Nephron (organoid): ENCODE measurements around the gene MIEN1.

Experiments used
- H3K27ac Mint-ChIP-seq, 3 experiments: 2 replicates each; pipeline ENCODE4 v1.8.0; 2020; ENCODE audit warnings: mixed read lengths in 3 of 3, mild to moderate bottlenecking in 2 of 3, moderate library complexity in 1 of 3
- H3K27me3 Mint-ChIP-seq: 2 replicates; pipeline ENCODE4 v1.8.0; 2021; ENCODE audit warnings: low read depth, mild to moderate bottlenecking, moderate library complexity, mixed read lengths
- H3K36me3 Mint-ChIP-seq: 2 replicates; pipeline ENCODE4 v1.8.0; 2020; ENCODE audit warnings: low read depth, mixed read lengths
- H3K4me1 Mint-ChIP-seq: 2 replicates; pipeline ENCODE4 v1.8.0; 2020; ENCODE audit warnings: mixed read lengths
- H3K4me3 Mint-ChIP-seq, 3 experiments: 2 replicates each; pipeline ENCODE4 v1.8.0; 2020; ENCODE audit warnings: mild to moderate bottlenecking in 3 of 3, mixed read lengths in 3 of 3, moderate library complexity in 2 of 3
- H3K9me3 Mint-ChIP-seq: 2 replicates; pipeline ENCODE4 v1.8.0; 2020; ENCODE audit warnings: mixed read lengths
- TF ChIP-seq, protein P1 (sequence below), 3 experiments: fragments of 200-600 bp; sonication (generic); IDR thresholded peaks; one replicate each; pipeline ENCODE4 v1.5.0; 2021; ENCODE audit warnings: antibody characterized with exemption in 3 of 3; ENCODE audit not compliant: unreplicated experiment in 3 of 3

Gene MIEN1

DNA sequence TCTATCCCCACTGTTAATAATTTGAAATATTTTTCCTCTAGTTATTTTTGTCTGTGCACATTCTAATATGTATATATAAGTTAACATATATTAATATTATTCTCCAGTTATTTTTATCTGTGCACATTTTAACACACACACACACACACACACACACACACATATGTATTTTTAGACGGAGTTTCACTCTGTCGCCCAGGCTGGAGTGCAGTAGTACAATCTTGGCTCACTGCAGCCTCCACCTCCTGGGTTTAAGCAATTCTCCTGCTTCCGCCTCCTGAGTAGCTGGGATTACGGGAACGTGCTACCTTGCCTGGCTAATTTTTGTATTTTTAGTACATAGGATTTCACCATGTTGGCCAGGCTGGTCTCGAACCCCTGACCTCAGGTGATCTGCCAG is 12.7 kb downstream of the MIEN1 start:
- TF ChIP-seq, protein P1, sequence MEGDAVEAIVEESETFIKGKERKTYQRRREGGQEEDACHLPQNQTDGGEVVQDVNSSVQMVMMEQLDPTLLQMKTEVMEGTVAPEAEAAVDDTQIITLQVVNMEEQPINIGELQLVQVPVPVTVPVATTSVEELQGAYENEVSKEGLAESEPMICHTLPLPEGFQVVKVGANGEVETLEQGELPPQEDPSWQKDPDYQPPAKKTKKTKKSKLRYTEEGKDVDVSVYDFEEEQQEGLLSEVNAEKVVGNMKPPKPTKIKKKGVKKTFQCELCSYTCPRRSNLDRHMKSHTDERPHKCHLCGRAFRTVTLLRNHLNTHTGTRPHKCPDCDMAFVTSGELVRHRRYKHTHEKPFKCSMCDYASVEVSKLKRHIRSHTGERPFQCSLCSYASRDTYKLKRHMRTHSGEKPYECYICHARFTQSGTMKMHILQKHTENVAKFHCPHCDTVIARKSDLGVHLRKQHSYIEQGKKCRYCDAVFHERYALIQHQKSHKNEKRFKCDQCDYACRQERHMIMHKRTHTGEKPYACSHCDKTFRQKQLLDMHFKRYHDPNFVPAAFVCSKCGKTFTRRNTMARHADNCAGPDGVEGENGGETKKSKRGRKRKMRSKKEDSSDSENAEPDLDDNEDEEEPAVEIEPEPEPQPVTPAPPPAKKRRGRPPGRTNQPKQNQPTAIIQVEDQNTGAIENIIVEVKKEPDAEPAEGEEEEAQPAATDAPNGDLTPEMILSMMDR (IDR thresholded peaks at IDR 0.05; ENCODE audit: unreplicated experiment in 3 of 3): no peak
- Mint-ChIP-seq H3K4me3 (no peak overlapping the region), H3K36me3 (peaks cover 39% of the 10 kb centered on the region), H3K4me1 (no peaks in the 10 kb centered on the region), H3K27me3 (no peaks in the 10 kb centered on the region), H3K27ac (no peak overlapping the region), H3K9me3 (no peaks in the 10 kb centered on the region)

GRCh38 chr17:39716879-39717536 is 13.3 kb downstream of the MIEN1 start:
- H3K9me3 Mint-ChIP-seq: no peaks in the 10 kb centered on the region
- H3K27ac Mint-ChIP-seq: no peak overlapping the region
- H3K4me3 Mint-ChIP-seq: no peak overlapping the region
- TF ChIP-seq, protein P1 (IDR thresholded peaks at IDR 0.05; ENCODE audit: unreplicated experiment in 3 of 3): no peak
- no peaks in the 10 kb centered on the region for H3K27me3 Mint-ChIP-seq
- no peaks in the 10 kb centered on the region for H3K4me1 Mint-ChIP-seq
- peaks cover 45% of the 10 kb centered on the region for H3K36me3 Mint-ChIP-seq

DNA sequence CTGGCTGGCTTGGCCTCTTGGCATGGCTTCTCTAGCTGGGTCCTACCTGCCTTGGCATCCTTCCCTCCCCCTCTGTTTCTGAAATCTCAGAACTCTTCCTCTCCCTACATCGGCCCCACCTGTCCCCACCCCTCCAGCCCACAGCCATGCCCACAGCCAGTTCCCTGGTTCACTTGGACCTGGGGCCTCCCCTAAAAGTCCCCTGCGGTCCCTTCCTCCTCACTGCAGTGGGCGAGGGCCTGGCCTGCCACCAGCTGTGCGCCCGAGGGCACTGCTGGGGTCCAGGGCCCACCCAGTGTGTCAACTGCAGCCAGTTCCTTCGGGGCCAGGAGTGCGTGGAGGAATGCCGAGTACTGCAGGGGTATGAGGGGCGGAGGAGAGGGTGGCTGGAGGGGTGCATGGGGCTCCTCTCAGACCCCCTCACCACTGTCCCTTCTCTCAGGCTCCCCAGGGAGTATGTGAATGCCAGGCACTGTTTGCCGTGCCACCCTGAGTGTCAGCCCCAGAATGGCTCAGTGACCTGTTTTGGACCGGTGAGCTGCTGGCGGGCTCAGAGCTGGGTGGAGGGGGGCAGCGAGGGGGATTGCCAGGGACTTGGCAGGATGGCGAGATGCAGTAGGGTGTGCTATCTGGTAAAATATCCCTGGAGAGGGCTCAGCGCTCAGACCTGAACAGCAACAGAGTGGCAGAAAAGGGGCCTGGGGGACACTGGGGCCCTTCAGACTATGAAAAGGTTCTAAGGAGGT is 14.1 kb downstream of the MIEN1 start:
- Mint-ChIP-seq H3K9me3 (no peaks in the 10 kb centered on the region), H3K27me3 (no peaks in the 10 kb centered on the region), H3K4me1 (no peaks in the 10 kb centered on the region), H3K36me3 (peaks cover 47% of the 10 kb centered on the region), H3K4me3 (no peak overlapping the region), H3K27ac (no peak overlapping the region)
- TF ChIP-seq, protein P1 (IDR thresholded peaks at IDR 0.05; ENCODE audit: unreplicated experiment in 3 of 3): no peak

GRCh38 chr17:39715375-39716072 is 14.8 kb downstream of the MIEN1 start:
- Mint-ChIP-seq H3K27me3 (no peaks in the 10 kb centered on the region), H3K27ac (no peak overlapping the region), H3K4me3 (no peak overlapping the region), H3K4me1 (no peaks in the 10 kb centered on the region), H3K36me3 (peaks cover 48% of the 10 kb centered on the region), H3K9me3 (no peaks in the 10 kb centered on the region)
- TF ChIP-seq, protein P1 (IDR thresholded peaks at IDR 0.05; ENCODE audit: unreplicated experiment in 3 of 3): no peak

- Mint-ChIP-seq H3K9me3 (no peaks in the 10 kb centered on the region), H3K4me1 (peaks cover 6% of the 10 kb centered on the region), H3K4me3 (no peak overlapping the region), H3K27ac (no peak overlapping the region), H3K27me3 (no peaks in the 10 kb centered on the region), H3K36me3 (peaks cover 51% of the 10 kb centered on the region)
- TF ChIP-seq, protein P1 (IDR thresholded peaks at IDR 0.05; ENCODE audit: unreplicated experiment in 3 of 3): no peak
These were observed 16.1 kb downstream of the MIEN1 start for GRCh38 chr17:39714234-39714633.
